ENCODE measurements around the gene ZMYM2.

GRCh38 chr13:20016649-20017364 is 58.3 kb downstream of the ZMYM2 start:
- TF ChIP-seq CTCF (conservative IDR thresholded peaks at IDR 0.05 in 1 of 2, IDR thresholded peaks at IDR 0.05 in 1 of 2; ENCODE audit: low read depth in 1 of 2, low read length in 2 of 2) = no peak
- TF ChIP-seq EZH2 (IDR thresholded peaks at IDR 0.05; ENCODE audit: low read length, missing control alignments) = no peak

Measured in fibroblast of lung (primary cell).